ENCODE data around the gene DPH3.
A peak's percentile ranks its signal among the peaks of the same experiment; 100 is the strongest.
"Not testable (repeated sequence)": the region's sequence is repeated elsewhere in the genome, so short reads cannot be mapped to it uniquely, and the experiment has no call there.

The DPH3 gene

DNA sequence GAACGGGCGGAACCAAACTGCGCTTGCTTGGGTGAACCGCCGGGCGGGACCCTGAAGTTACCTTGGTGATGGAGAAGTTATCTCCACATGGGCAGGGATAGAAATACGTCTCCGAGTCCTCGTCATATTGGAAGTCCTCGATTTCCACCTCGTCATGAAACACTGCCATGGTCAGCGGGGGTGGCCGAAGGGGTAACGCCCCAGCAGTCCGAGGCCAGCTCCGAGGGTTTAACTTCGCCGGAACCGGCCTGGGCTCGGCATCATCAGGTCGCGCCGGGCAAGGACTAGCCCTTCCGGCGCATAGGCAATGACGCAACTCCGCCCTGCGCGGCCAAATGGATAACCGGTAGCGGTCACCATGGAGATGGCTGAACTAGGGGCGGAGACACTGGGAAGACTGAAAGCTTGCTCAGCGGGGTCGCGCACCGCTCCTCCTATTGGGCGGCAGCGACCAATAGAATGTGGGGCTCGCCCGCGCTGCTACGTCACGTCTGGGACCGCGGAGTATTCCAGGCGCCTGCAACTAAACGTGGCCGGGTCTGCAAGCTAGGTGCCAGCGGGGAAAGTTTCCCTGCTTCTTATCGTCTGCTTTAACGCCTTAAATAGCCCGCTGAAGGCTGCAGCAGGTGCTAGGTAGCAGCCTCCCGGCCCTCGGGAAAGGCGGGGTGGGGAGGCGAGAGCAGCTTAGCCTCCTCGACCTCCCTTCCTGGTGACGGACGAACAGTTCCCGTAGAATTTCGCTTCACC lies at the start of gene DPH3, which contains the start of gene OXNAD1:
Gene DPH3 (minus strand): TSS at position 236 of the 747 bp plus-strand sequence. CDS start 67 bp downstream, at position 169.
Gene OXNAD1 (plus strand): TSS at position 505 of the 747 bp plus-strand sequence. CDS start 5,741 bp downstream, outside the sequence.
- DNase-seq = peak; percentile 99

DNA sequence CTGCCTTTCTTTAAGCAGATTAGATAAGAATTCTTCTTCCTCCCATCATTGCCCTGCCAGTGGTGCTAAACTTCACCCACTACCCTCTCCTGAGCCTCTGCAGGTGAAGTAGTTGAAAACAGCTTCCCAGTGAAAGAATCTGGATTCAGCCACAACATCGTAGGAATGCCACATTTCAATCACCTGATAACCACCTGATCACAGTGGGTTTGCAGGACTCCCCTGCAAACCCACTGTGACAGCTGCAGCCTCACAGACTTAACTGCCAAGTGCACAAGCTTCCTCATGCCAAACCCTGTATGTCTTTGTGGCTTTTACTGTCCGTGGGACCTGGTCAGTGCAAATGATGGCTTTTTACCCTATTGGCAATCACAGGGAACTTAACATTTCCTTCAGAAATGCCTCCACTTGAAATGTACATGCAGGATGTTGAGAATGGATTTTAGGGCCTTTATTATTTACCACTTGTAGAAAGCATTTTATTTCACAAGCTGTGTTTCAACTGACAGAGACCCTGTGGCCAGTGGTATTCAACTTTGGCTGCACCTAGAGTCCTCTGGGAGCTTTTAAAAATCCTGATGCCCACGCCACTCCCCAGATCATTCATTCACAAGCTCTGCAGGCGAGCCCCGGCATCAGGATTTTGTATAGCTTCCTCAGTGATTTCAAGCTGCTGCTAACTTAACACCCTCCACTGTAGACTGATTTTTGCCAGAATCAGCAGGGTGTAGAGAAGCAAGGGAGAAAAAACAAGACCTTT lies 49.3 kb upstream of the DPH3 start:
- no peak for DNase-seq

DNA sequence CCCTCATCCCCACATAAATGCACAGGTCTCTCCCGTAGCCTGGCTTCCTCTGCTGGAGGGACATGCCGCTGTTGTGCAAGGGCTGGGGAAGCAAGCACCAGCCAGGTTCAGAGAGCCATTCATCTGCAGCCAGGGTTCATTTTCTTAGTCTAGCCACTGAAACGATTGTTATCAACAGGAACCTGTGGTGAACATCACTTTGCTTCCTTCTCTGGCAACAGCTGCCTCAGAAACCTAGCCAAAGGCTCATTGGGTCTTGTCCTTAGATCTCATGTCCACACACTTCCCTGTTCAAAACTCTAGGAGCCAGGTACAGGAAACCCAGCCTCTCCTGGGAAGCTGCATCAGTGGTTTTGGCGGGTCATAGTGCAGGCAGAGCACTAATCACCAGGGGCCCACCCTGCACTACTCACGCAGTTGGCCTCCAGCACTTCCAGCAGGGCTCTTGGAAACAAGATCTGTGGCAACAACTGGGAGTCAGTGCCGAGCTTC lies 47.3 kb upstream of the DPH3 start:
- DNase-seq = peak; percentile 55

DNA sequence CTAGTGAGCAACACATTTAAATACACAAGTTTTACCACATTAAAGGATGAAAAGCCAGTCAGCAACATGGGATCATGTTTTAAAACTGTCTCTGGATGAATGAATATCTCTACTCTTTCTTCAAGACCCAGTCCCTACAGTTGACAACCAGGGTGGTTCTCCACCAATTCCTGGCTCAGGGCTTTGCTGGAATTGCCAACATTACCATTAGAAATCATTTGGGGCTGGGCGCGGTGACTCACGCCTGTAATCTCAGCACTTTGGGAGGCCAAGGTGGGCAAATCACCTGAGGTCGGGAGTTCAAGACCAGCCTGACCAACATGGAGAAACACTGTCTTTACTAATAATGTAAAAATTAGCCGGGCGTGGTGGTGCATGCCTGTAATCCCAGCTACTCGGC lies 45.7 kb upstream of the DPH3 start:
- not testable (repeated sequence) for DNase-seq

DNA sequence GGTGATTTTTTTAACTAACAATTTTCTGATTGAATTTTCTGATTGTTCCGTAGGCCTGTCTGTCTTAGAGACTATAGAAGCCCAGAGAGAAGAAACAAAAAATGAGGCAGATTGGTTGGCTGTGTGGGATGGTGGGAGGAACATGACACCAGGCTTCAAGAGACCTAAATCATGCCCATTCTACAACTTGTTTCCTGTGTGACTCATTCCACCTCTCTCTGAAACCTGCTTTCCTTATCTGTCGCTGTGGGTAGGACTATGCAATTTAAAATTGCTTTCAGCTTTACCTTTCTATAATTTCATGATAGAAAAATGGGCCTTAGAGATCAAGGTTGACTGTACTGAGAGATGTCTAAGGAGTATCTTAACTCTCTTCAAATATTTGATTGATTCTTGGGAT lies 44.8 kb upstream of the DPH3 start:
- no peak for DNase-seq

DNA sequence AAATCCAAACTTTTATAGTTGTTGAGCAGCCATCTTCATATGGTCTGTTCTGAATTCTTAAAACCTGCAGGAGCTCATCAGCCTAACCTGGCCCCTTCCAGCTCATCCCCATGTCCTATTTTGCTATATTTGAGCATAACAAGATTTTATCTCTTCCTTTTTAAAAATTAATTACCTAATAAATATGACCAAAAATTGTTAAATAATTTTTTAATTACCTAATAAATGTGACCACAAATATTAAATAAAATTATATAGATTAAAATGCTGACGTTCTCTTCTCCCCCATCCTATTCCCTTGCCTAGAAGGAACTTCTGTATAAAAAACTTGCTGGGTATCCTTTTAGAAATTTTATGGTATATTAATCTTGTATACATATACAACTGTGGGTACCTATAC lies 44.0 kb upstream of the DPH3 start:
- DNase-seq = no peak

DNA sequence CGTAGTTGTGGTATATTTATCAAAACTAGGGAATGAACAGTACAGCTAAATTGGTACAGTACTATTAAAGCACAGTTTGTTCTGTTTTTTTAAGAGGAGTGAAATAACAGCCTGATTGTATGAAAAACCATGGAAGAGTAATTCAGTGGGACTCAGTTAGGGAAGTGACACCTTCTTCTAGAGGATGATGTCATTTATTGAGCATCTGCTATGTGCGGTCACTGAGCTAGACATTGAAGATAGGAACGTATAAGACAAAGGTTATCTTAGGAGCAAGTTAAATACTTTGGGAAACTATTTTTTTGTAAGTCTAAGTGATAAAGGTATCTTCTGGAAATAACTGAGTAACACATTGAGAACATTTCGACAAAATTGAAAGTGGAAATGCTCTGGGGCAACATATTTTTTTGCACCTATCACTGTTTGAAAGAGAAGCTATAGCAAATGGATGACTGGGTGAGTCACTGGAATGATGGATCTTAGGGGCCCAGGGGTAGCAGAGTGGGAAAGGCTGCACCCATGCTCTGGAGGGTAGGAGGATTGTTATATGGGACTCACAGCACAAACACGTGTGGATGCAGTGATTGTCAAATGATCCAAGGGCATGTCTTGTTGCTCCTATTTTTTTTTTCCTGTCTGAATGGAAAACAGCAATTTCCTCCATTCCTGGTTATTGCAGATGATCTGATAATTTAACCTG lies 43.2 kb upstream of the DPH3 start:
- no peak for DNase-seq

DNA sequence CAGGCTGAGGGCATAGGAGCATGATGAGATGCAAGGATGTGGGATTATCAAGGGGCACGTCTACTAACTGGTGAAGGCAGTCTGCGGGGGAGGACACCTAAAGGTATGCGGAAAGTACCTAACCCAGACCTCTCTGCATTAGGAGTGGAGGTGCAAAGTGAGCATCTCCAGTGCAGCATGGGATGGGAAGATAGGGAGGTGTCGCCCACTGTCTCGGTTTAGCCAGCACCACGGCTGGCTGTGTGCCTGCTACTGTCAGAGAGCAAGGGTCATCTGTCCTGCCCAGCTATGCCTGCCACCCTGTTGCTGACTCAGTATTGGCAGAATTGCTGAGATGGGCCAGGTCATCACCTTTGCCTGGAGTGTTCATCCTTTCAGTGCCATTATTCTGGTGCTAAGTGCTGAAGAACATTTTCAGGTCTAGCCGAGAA lies 40.4 kb upstream of the DPH3 start:
- DNase-seq = no peak

DNA sequence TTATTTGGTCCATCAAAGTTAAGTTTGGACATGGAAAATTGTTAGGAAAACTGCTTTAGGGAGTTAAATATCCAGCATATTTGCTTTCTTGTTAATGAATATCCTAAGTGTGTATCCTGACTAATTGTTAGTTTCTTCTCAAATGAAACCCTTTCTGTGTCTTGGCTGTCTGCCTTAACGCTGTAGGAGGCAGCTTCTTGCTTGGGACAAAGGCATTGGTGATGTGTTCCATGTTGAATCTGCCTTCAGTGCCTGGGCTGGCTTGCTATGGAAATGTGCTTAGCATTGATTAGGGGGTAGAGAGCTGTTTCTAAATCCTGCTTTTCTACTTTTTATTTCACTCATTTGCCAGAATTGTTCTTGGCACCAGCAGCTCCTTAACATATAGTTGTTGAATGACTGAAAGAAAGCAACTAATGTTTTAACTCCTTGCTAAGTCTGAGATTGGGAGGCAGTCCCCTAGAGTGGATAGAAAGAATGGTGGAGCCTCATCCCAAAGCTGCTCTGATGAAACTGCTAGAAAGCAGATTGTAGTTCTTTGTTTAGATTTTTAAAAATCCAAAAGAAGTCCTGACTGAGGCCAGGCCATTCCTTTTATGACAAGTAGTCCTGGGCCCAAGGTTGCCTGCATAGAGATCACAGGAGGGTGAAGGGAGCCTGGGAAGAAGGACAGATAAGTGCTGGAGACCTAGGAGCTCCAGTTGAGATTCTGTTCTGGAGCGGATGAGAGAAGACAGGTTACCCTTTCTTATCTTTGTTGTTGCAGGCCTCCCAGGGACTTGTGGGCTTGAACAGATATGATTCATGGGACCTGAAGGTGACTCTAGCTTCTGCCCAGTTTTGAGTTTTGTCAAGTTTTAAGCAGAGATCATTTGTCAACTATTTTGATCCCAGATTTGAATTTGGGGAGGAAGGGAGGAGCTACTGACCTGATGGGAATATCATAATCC lies 39.6 kb upstream of the DPH3 start:
- no peak for DNase-seq

DNA sequence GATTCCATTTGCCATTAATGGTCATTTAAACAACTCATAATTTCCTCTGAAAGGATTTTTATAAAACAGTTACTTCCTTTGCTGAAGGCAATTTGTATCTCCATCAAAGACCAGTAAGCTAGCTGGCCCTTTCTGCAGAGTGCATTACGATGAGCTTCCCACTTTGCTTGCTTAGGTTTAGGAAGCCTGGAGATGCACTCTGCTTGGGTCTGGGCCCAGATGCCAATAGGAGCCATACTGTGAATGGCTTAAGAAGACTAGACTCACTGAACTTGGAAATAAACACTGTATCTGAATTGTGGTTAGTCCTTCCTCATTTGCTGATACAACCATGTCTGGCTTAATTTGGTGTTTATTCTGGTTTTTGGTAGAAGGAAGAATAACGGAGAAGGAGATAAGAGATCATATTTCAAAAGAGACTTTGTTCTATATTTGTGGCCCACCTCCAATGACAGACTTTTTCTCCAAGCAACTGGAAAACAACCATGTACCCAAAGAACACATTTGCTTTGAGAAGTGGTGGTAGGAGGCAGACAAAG lies 38.4 kb upstream of the DPH3 start:
- DNase-seq = no peak

DNA sequence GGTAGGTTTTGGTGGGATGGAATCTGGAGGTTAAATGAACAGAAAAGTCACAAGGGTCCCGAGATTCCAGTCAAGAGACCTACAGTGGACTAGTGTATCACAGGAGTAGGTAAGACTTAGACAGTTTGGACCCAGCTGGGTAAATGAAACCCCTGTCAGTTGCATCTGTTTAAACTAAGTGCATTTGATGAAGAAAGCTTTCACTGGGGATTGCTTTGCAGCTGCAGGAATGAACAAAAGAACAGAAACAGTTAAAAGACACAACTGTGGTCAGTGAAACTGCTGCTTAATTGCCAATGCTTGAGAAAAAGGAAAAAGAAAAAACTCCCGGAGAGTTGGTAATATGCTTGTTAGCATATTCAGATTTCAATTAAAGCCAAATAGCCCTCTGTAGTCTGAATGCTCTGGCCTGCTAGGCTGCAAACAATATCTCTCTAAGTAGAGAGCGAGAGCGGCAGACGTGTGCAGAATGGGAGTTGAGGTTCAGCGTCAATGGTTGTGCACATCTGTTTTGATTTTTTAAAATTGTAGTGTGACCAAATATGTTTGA lies 37.4 kb upstream of the DPH3 start:
- no peak for DNase-seq

DNA sequence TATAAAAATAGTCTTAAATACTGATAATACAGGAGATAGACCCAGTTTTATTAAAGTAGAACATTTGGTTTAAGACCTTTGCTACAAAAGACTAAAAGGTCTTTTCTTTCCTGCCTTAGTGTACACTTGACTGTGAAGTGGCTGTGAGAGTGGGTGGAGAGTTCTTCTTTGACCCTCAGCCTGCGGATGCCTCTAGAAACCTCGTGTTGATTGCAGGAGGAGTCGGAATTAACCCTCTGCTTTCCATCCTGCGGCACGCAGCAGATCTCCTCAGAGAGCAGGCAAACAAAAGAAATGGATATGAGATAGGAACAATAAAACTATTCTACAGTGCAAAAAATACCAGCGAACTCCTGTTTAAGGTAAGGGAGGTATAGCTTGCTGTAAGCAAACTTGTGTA lies 36.8 kb upstream of the DPH3 start:
- DNase-seq = no peak

DNA sequence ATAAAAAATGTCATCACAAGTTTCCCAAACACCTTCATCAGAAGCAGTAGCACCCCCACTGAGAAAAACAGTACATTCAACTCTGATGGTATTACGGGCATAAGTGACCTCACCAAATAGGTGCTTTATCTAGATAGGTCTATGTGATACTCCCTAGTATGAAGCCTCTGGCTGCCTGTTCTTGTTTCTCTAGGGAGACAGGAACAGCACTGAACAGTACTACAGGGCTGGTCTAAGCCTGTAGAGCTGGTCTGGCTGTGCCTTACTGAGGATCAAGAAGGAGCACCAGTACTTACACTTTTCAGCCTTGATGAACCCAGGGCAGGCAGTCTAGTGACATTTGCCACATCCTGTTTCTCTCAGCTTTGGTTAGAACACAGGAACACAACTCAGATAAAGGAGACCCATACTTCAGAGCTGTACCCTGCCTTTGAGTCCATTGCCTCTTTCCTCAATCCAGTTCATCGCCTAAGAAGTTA lies 36.2 kb upstream of the DPH3 start:
- peak; percentile 53 for DNase-seq

DNA sequence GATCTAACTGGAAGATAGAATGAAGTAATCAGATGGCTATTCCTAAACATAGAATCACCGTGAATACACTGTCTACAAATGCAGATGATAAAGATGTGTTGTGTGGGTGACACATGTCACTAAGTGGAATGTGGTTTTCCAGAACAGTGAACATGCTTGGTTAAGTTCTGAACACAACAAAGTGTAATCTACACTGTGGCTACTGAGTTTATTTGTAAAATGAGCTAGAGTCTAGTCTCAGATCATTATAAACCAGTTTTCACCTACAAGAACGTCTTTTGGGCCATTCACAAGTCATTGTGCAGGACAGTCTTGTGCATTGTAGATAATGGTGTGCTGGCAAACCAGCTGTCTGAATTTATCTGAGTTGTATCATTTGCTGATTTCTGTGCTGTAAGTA lies 35.6 kb upstream of the DPH3 start:
- DNase-seq = no peak

DNA sequence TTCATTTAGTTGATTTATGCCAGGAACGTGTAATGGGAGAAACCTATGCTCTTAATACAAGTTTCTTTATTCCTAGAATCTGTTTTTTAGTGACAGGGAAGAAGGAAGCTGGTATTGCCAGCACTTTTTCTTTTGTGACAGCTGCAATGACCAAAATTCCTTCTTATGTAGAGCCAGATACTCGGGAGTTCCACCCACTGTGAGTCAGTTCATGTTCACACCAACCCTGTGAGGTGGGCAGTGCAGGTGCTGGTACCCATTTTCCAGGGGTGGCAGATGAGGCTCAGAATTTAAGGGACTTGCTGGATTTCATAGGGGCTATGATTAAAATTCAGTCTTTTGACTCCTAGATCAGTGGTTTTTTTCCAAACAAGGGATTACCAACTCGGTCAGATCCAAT lies 35.0 kb upstream of the DPH3 start:
- DNase-seq = no peak

DNA sequence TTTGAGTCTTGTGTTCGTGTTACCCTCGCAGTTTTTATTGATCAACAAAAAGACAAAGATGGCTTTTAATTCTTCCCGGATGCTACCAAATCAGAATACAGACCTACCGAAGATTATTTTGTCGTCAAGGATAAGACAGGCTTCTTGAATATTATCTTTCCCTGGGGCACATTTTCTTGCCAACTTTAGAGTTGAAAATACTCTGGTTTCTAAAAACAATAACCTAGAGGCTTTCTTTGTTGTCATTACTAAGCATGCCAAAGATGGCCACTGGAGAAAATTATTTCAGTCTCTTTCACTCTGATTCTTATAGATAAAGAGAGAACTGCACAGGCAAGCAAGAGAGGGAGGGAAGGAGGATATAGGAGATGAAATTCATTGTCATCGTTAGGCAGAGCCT lies 34.1 kb upstream of the DPH3 start:
- no peak for DNase-seq

DNA sequence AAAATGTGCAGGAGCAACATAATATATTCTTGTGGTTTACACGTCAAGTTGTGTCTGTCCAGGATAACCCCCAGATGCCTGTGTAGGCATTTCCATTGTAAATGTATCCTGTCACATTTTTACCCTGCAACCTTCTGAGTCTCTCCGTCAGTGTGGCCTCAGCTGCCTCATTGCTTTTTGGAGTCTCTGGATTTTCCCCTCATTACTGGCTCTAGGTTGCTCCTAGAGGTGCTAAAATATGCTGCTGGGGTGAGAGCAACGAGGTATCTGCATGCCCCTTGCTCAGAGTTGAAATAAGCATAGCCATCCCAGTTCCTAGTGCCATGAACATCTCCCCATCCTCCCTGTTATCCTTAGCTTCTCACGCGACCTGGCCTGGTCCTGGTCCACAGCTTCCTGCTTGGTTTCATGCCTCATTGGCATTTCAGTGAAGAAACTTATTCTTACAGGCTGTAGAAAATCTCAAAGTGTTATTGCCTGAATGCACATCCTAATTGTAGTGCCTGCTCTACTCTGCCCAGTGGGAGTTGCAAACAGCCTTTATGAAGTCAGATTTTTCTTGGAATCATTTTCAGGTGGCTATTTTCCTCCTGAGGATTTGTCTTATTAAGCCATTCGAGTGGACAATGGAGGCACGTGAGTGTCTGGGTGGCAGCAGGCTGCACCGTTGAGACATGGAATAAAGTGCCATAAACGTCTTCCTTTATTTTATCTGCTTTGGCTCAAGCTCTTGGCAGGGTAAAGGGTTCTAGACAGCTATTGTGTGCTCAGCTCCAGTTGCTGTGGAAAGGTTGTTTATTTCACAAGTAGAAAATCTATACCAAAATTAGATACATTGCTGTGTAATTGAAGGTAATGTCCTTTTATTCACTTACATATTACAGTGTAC lies 33.5 kb upstream of the DPH3 start:
- DNase-seq = no peak

DNA sequence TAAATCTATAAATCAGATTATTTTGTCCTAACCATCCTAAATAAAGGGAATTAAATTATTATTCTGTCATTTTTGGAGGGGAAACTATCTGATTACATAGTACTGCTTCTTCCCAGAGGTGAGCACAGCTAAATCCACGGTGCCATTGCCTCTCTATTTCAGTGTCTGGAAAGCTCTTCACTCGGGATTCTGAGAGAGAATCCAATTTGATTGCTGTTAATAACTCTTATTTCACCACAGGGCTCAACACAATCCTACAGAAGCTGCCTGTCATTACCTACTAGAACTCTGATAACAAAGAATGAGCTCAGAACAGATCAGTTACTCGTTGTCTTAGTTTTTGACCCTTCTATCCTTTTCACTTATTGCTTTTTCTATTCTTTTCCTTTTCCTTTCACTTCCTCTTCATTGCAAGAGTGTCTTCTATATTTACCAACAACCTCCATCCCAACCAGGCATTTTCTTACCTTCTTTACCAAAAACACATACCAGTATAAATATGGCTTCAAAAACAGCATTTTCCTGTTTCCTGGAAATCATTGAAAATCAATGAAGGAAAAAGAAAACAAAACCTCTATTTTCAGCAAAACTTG lies 30.7 kb upstream of the DPH3 start:
- no peak for DNase-seq

DNA sequence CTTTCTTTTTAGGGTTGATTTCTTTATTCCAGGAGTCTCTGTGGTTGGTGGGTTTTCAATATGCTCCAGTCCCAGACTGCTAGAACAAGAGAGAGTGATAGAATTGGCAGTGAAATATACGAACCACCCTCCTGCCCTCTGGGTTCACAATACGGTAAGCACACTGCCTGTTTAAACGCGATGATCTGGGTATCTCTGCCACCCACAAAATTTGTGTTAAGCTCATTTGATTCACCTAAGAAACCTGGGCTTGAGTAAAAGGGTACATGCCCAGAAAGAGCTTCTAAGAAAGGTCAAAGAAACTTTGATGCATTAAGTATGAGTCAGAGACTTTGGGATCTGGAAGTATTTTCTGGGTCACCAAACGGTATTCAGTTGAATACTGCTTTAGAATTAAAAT lies 30.1 kb upstream of the DPH3 start:
- DNase-seq = no peak

DNA sequence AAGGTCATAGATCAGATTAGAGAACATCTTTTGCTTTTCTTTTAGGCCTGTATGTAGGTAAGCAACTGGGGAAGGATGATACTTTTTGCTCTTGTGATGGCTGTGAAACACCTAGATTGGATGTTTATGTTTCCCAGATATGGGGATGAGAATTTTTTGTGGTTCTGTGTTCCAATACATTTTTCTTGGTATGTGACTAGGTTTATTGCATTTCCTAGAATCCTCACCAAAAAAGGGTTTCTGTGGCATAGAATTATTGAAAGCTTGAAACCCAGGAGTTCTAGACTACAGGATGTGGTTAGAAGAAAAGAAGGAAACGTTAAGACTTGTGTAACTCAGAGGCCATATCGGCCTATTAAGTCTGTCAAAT lies 26.1 kb upstream of the DPH3 start:
- DNase-seq = no peak

All from activated T-cell treated with anti-CD3 and anti-CD28 coated beads, Interleukin-2, amount 50 U/mL, for 1 hour (primary cell).